HFFc6 (cell line): ENCODE results near the gene EPG5. TPM values are rescaled to one million over a fixed set of nuclear protein-coding genes. Genes with fewer than 3 reads are reported as not detected.

Experiments used
- DNase-seq: peaks from one replicate; pipeline ENCODE4 v3.0.0-alpha.2; 2018
- H3K27ac Mint-ChIP-seq: 2 replicates; pipeline ENCODE4 v1.8.0; 2020; ENCODE audit warnings: mild to moderate bottlenecking, mixed read lengths
- H3K27me3 Mint-ChIP-seq: 2 replicates; pipeline ENCODE4 v1.8.0; 2021; ENCODE audit warnings: mild to moderate bottlenecking, moderate library complexity, mixed read lengths; ENCODE audit not compliant: insufficient read depth
- H3K36me3 Mint-ChIP-seq: 2 replicates; pipeline ENCODE4 v1.8.0; 2021; ENCODE audit warnings: low read depth, mixed read lengths
- H3K4me1 Mint-ChIP-seq: 2 replicates; pipeline ENCODE4 v1.8.0; 2020; ENCODE audit warnings: low read depth, mixed read lengths
- H3K4me3 Mint-ChIP-seq: 2 replicates; pipeline ENCODE4 v1.8.0; 2020; ENCODE audit warnings: mild to moderate bottlenecking, moderate library complexity, mixed read lengths
- H3K9me3 Mint-ChIP-seq: 2 replicates; pipeline ENCODE4 v1.8.0; 2020; ENCODE audit warnings: mild to moderate bottlenecking, mixed read lengths
- total RNA-seq, 6 experiments: library from RNA; stranded (reverse); fragmentation: NEBNext Ultra II Directional; extraction: Animal tissue kit (Norgen Biotek cat#: 25700); gene quantifications; 2 replicates in 1 of 6; 3 replicates in 5 of 6; pipeline ENCODE4 v1.2.3, GENCODE V29; 2021
- TF ChIP-seq, protein P1 (sequence below): fragments of 200-600 bp; sonication (generic); IDR thresholded peaks from 2 replicates; pipeline ENCODE4 v1.5.0; 2021; ENCODE audit warnings: antibody characterized with exemption, mild to moderate bottlenecking

EPG5 gene
- total RNA-seq, 6 experiments from 2014 or later, result 36.8 to 63.6 (median 44.5) TPM

GRCh38 chr18:45991788-45992187 lies 24.7 kb upstream of the EPG5 start:
- Mint-ChIP-seq H3K4me1 (peaks cover 21% of the 10 kb centered on the region), H3K9me3 (no peaks in the 10 kb centered on the region), H3K36me3 (peaks cover 24% of the 10 kb centered on the region), H3K4me3 (no peak overlapping the region), H3K27me3 (no peaks in the 10 kb centered on the region; the same call in 1 of the 2 replicates), H3K27ac (no peak overlapping the region)
- TF ChIP-seq, protein P1, sequence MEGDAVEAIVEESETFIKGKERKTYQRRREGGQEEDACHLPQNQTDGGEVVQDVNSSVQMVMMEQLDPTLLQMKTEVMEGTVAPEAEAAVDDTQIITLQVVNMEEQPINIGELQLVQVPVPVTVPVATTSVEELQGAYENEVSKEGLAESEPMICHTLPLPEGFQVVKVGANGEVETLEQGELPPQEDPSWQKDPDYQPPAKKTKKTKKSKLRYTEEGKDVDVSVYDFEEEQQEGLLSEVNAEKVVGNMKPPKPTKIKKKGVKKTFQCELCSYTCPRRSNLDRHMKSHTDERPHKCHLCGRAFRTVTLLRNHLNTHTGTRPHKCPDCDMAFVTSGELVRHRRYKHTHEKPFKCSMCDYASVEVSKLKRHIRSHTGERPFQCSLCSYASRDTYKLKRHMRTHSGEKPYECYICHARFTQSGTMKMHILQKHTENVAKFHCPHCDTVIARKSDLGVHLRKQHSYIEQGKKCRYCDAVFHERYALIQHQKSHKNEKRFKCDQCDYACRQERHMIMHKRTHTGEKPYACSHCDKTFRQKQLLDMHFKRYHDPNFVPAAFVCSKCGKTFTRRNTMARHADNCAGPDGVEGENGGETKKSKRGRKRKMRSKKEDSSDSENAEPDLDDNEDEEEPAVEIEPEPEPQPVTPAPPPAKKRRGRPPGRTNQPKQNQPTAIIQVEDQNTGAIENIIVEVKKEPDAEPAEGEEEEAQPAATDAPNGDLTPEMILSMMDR, result no peak
- no peak for DNase-seq

GRCh38 chr18:45984546-45985235 lies 17.6 kb upstream of the EPG5 start:
- TF ChIP-seq, protein P1, result no peak
- no peak for DNase-seq
- H3K9me3 Mint-ChIP-seq, result no peaks in the 10 kb centered on the region

GRCh38 chr18:45981821-45982220 lies 14.7 kb upstream of the EPG5 start:
- Mint-ChIP-seq H3K36me3 (no peaks in the 10 kb centered on the region), H3K9me3 (no peaks in the 10 kb centered on the region), H3K27ac (no peak overlapping the region), H3K27me3 (no peaks in the 10 kb centered on the region; the same call in none of the 2 replicates), H3K4me1 (peaks cover 12% of the 10 kb centered on the region), H3K4me3 (no peak overlapping the region)
- TF ChIP-seq, protein P1, result no peak
- no peak for DNase-seq

More at GRCh38 chr18:45984546-45985235, 17.6 kb upstream of the EPG5 start:
- H3K4me1 Mint-ChIP-seq, result peaks cover 6% of the 10 kb centered on the region
- no peaks in the 10 kb centered on the region; the same call in 1 of the 2 replicates for H3K27me3 Mint-ChIP-seq
- H3K4me3 Mint-ChIP-seq, result no peak overlapping the region
- H3K27ac Mint-ChIP-seq, result no peak overlapping the region
- peaks cover 16% of the 10 kb centered on the region for H3K36me3 Mint-ChIP-seq

DNA sequence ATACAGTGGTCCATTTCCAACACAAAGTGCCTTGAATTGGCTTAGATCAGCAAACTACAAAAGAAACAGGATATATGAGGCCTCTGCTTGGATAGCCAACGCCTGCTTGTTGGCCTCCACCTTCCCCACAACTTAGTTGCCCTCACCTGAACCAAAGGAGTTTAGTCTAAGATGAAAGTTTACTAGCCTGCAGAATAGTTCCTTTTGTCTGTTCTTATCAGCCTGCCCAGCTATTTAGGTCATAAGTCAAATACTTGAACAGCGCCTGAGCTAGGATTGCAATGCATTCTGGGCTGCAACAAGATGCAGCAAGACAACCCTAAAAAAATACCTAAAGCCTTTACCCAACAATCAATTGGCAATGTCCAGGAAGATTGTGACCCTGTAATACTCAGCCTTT lies 13.1 kb upstream of the EPG5 start:
- peaks cover 23% of the 10 kb centered on the region for H3K4me1 Mint-ChIP-seq
- H3K9me3 Mint-ChIP-seq, result no peaks in the 10 kb centered on the region
- H3K27me3 Mint-ChIP-seq, result no peaks in the 10 kb centered on the region; the same call in 1 of the 2 replicates
- TF ChIP-seq, protein P1, result no peak
- H3K4me3 Mint-ChIP-seq, result no peak overlapping the region
- DNase-seq, result no peak
- H3K36me3 Mint-ChIP-seq, result no peaks in the 10 kb centered on the region
- H3K27ac Mint-ChIP-seq, result no peak overlapping the region

DNA sequence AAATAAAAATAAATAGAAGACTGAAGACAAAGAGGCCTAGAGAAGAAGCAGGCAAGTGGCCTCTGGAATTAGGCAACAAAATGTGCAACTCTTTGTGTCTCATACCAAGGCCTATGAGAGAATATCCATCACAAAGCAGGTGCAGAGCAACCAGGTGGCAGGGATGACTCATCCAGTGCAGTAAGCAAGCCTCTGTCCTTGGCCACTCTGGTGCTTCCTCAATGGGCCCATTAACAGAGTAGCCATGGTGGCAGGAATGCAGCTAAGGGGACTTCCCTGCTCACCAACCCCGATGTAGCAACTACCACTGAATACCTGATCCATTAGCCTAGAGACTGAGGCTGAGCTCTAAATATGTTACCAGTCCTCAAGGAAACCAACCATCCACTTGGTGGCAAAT lies 11.0 kb upstream of the EPG5 start:
- Mint-ChIP-seq H3K4me3 (no peak overlapping the region), H3K27ac (no peak overlapping the region), H3K4me1 (peaks cover 30% of the 10 kb centered on the region), H3K36me3 (no peaks in the 10 kb centered on the region), H3K9me3 (no peaks in the 10 kb centered on the region), H3K27me3 (no peaks in the 10 kb centered on the region; the same call in 1 of the 2 replicates)
- DNase-seq, result no peak
- TF ChIP-seq, protein P1, result no peak
